MM.1S (cell line): Measurements from ENCODE around the gene CD200R1.
"Not testable (repeated sequence)": the region's sequence is repeated elsewhere in the genome, so short reads cannot be mapped to it uniquely, and the experiment has no call there.

Source experiments
- DNase-seq: peaks from one replicate; pipeline ENCODE4 v3.0.0-alpha.2; 2015
- H2AFZ ChIP-seq: fragments of 300-600 bp; sonication (generic); 2 replicates; pipeline ENCODE4 v1.6.0; 2016; ENCODE audit warnings: antibody characterized with exemption, low read length
- H3F3A ChIP-seq: fragments of 300-600 bp; sonication (generic); 2 replicates; pipeline ENCODE4 v1.6.1; 2016; ENCODE audit warnings: mild to moderate bottlenecking, antibody characterized with exemption, low read length, moderate library complexity, mixed read lengths; ENCODE audit not compliant: insufficient read depth
- H3K27ac ChIP-seq: fragments of 300-600 bp; sonication (generic); 2 replicates; pipeline ENCODE4 v1.5.1; 2016; ENCODE audit warnings: mild to moderate bottlenecking, low read length
- H3K27me3 ChIP-seq: fragments of 300-600 bp; sonication (generic); replicated peaks from 2 replicates; pipeline ENCODE4 v1.6.0; 2016; ENCODE audit warnings: low read length; ENCODE audit not compliant: insufficient read depth
- H3K36me3 ChIP-seq: fragments of 300-600 bp; sonication (generic); replicated peaks from 2 replicates; pipeline ENCODE4 v1.6.1; 2016; ENCODE audit warnings: mild to moderate bottlenecking, low read length, mixed read lengths; ENCODE audit not compliant: insufficient read depth
- H3K4me1 ChIP-seq: fragments of 300-600 bp; sonication (generic); 2 replicates; pipeline ENCODE4 v1.6.1; 2016; ENCODE audit warnings: low read length, mixed read lengths
- H3K4me2 ChIP-seq: fragments of 300-600 bp; sonication (generic); 2 replicates; pipeline ENCODE4 v1.6.0; 2016; ENCODE audit warnings: low read depth, low read length
- H3K4me3 ChIP-seq: fragments of 300-600 bp; sonication (generic); 2 replicates; pipeline ENCODE4 v1.5.1; 2016; ENCODE audit warnings: low read length, mixed read lengths
- H3K79me2 ChIP-seq: fragments of 300-600 bp; sonication (generic); 2 replicates; pipeline ENCODE4 v1.6.1; 2016; ENCODE audit warnings: mixed run types, low read length, mixed read lengths
- H3K9ac ChIP-seq: fragments of 300-600 bp; sonication (generic); 2 replicates; pipeline ENCODE4 v1.6.1; 2016; ENCODE audit warnings: low read length, mixed read lengths
- H3K9me2 ChIP-seq: fragments of 300-600 bp; sonication (generic); replicated peaks from 2 replicates; pipeline ENCODE4 v1.6.1; 2016; ENCODE audit warnings: mild to moderate bottlenecking, low read length, mixed read lengths; ENCODE audit not compliant: insufficient read depth
- H3K9me3 ChIP-seq: fragments of 300-600 bp; sonication (generic); replicated peaks from 2 replicates; pipeline ENCODE4 v1.6.1; 2016; ENCODE audit warnings: mild to moderate bottlenecking, low read length, mixed read lengths; ENCODE audit not compliant: insufficient read depth
- H4K20me1 ChIP-seq: fragments of 300-600 bp; sonication (generic); 2 replicates; pipeline ENCODE4 v1.6.1; 2016; ENCODE audit warnings: mild to moderate bottlenecking, low read length, moderate library complexity, mixed read lengths; ENCODE audit not compliant: insufficient read depth
- CTCF ChIP-seq: fragments of 300-600 bp; sonication (generic); IDR thresholded peaks from 2 replicates; pipeline ENCODE4 v1.5.1; 2016; ENCODE audit warnings: antibody characterized with exemption, low read length, mixed read lengths
- EZH2 ChIP-seq: fragments of 300-600 bp; sonication (generic); optimal IDR thresholded peaks from 2 replicates; pipeline ENCODE3; 2017; ENCODE audit warnings: low read depth, mild to moderate bottlenecking, antibody characterized with exemption, low read length, mixed read lengths
- EZH2phosphoT487 ChIP-seq: fragments of 300-600 bp; sonication (generic); IDR thresholded peaks from 2 replicates; pipeline ENCODE4 v1.6.1; 2018; ENCODE audit warnings: antibody characterized with exemption, low read length

Gene CD200R1

DNA sequence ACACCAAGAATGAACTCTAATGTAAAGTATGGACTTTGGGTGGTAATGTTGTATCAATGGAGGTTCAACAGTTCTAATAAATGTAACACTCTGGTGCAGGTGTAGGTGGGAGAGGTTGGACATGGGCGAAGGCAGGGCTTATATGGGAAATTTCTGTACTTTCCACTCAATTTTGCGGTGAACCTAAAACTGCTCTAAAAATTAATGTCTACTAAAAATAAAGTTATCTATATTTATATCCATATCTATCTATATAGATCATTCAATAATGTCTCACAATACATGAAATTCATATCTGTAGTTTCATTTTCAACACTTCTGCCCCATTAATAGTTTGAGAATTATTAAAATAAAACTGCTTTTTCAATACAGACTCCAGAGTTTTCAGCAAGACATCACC, 49.3 kb downstream of the CD200R1 start:
- H3K79me2 ChIP-seq = no peaks in the 10 kb centered on the region
- no peak overlapping the region for H3K27ac ChIP-seq
- H4K20me1 ChIP-seq = no peaks in the 10 kb centered on the region
- TF ChIP-seq CTCF (no peak), EZH2phosphoT487 (no peak)
- H2AFZ ChIP-seq = no peak overlapping the region
- no peak overlapping the region for H3K9ac ChIP-seq
- H3K9me2 ChIP-seq = no peaks in the 10 kb centered on the region
- no peaks in the 10 kb centered on the region for H3K27me3 ChIP-seq
- H3K4me2 ChIP-seq = no peak overlapping the region
- no peaks in the 10 kb centered on the region for H3K36me3 ChIP-seq
- no peak overlapping the region for H3K4me3 ChIP-seq
- H3K4me1 ChIP-seq = no peaks in the 10 kb centered on the region
- H3F3A ChIP-seq = no peaks in the 10 kb centered on the region
- DNase-seq = no peak
- H3K9me3 ChIP-seq = no peaks in the 10 kb centered on the region

DNA sequence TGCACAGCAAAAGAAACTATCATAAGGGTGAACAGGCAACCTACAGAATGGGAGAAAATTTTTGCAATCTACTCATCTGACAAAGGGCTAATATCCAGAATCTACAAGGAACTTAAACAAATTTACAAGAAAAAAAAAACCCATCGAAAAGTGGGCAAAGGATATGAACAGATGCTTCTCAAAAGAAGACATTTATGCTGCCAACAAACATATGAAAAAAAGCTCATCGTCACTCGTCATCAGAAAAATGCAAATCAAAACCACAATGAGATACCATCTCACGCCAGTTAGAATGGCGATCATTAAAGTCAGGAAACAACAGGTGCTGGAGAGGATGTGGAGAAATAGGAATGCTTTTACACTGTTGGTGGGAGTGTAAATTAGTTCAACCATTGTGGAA, 55.4 kb downstream of the CD200R1 start:
- H4K20me1 ChIP-seq, H3K9me2 ChIP-seq, H3K79me2 ChIP-seq, H3K9ac ChIP-seq, H3K4me3 ChIP-seq, H3K9me3 ChIP-seq, H3K27ac ChIP-seq, H3K36me3 ChIP-seq, H3F3A ChIP-seq, H2AFZ ChIP-seq, H3K27me3 ChIP-seq, H3K4me1 ChIP-seq, DNase-seq, H3K4me2 ChIP-seq: not testable (repeated sequence)

DNA sequence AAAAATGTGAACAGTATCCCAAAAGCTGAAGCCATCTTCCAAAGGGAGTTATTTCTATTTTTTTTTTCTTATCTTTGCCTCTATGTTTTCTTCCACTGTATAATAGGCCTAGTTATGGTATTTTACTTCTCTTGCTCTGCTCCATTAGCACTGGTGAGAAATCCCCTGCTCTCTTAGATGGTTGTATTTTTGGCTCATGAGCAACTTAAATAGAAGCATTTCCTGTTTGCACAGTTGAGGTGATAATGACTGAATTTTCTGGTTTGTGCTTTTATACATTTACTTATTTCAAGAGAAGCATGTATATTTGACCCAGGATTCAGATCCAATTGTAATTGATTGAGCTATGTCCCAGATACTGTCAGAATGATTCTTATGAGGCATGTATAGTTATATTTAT, 66.7 kb downstream of the CD200R1 start:
- no peak for TF ChIP-seq EZH2phosphoT487
- TF ChIP-seq CTCF = no peak
- no peak for TF ChIP-seq EZH2
- peak overlapping the region; percentile 10; the same call in 1 of the 2 replicates for H2AFZ ChIP-seq
- H3K27me3 ChIP-seq = no peaks in the 10 kb centered on the region
- H3K9me3 ChIP-seq = no peaks in the 10 kb centered on the region
- 0 out of 2 replicates have a peak overlapping the region, but pooled peaks have one; percentile 4 for H3K4me3 ChIP-seq
- peaks cover 23% of the 10 kb centered on the region for H3K4me1 ChIP-seq
- no peaks in the 10 kb centered on the region for H3K79me2 ChIP-seq
- H3K4me2 ChIP-seq = peak overlapping the region; percentile 57
- H3K9ac ChIP-seq = no peak overlapping the region
- peak; percentile 80 for DNase-seq
- H3K36me3 ChIP-seq = no peaks in the 10 kb centered on the region
- H3K27ac ChIP-seq = peak overlapping the region; percentile 45; the same call in 1 of the 2 replicates
- no peaks in the 10 kb centered on the region for H3K9me2 ChIP-seq
- no peaks in the 10 kb centered on the region for H4K20me1 ChIP-seq
- 0 out of 2 replicates have a peak, but pooled peaks cover 6% of the 10 kb centered on the region for H3F3A ChIP-seq

DNA sequence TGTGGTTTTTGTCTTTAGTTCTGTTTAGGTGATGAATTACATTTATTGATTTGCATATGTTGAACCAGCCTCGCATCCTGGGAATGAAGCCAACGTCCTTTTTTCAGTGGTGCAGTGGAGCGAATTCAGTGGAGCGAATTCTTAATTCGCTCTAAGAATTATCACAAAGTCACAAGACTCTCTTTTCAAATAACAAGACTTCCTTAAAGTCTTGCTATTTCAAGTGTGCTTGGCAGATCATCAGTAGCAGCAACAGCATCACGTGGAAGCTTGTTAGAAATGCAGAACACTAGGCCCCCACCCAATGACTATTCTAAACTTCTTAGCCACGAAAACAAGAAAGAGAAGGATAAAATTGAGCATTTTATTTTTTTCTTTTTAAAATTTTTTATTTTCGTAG, 70.1 kb downstream of the CD200R1 start:
- H3F3A ChIP-seq = 0 out of 2 replicates have a peak, but pooled peaks cover 6% of the 10 kb centered on the region
- no peaks in the 10 kb centered on the region for H3K36me3 ChIP-seq
- H3K9me2 ChIP-seq = no peaks in the 10 kb centered on the region
- H3K9me3 ChIP-seq = no peaks in the 10 kb centered on the region
- H2AFZ ChIP-seq = no peak overlapping the region
- peaks cover 23% of the 10 kb centered on the region for H3K4me1 ChIP-seq
- H3K4me2 ChIP-seq = no peak overlapping the region
- no peak for DNase-seq
- H3K79me2 ChIP-seq = no peaks in the 10 kb centered on the region
- no peaks in the 10 kb centered on the region for H4K20me1 ChIP-seq
- no peak overlapping the region for H3K9ac ChIP-seq
- no peaks in the 10 kb centered on the region for H3K27me3 ChIP-seq
- H3K27ac ChIP-seq = no peak overlapping the region
- TF ChIP-seq EZH2 (no peak), CTCF (no peak), EZH2phosphoT487 (no peak)
- H3K4me3 ChIP-seq = no peak overlapping the region
